HCT116 (cell line): ENCODE measurements around the gene WNT11. TPM values are rescaled to one million over a fixed set of nuclear protein-coding genes. Genes with fewer than 3 reads are reported as not detected.
A peak's percentile ranks its signal among the peaks of the same experiment; 100 is the strongest.

Source experiments
- ATAC-seq: fragments of 200-7000 bp; cut with Tn5 transposase; 2 replicates; pipeline ENCODE4 v1.9.1; 2020; ENCODE audit warnings: mild to moderate bottlenecking, moderate library complexity
- BruUV-seq: library from RNA; stranded (reverse); fragments of 400-500 nt; replicated peaks from 2 replicates; lab custom pipeline; 2021; lab: Mats Ljungman, UMichigan
- CTCF ChIA-PET: fragments of 300-600 bp; sonication (Branson Sonifier 250); formaldehyde crosslinking; loops from one replicate; lab custom pipeline; 2021; ENCODE audit warnings: antibody characterized with exemption; lab: Charles Lee
- POLR2A ChIA-PET: fragments of 300-600, 350-600 bp; sonication (Branson Sonifier 250); formaldehyde crosslinking; loops from one replicate; lab custom pipeline; 2021; ENCODE audit warnings: antibody characterized with exemption; lab: Charles Lee
- RAD21 ChIA-PET, 2 experiments: fragments of 300-600 bp; sonication (Branson Sonifier 250); formaldehyde crosslinking; loops; one replicate each; lab custom pipeline; 2023; ENCODE audit warnings: low total read pairs in 2 of 2; ENCODE audit not compliant: uncharacterized antibody in 2 of 2, unreplicated experiment in 2 of 2, low non-redundant PET in 1 of 2; lab: Charles Lee
- DNase-seq: peaks from one replicate; pipeline ENCODE4 v3.0.0-alpha.2; 2010; ENCODE audit warnings: low read depth, low spot score
- H2AFZ ChIP-seq: fragments of 200-600 bp; shearing (Covaris generic), sonication (generic); 2 replicates; pipeline ENCODE4 v1.6.1; 2017; ENCODE audit warnings: low read depth, mixed run types, mixed read lengths, antibody characterized with exemption, low read length; ENCODE audit not compliant: poor library complexity, severe bottlenecking
- H3K27ac ChIP-seq: 2 replicates; pipeline ENCODE4 v1.5.1; 2012; ENCODE audit warnings: low read depth, low read length
- H3K27me3 ChIP-seq: fragments of 200-600 bp; sonication (generic); 2 replicates; pipeline ENCODE4 v1.6.1; 2016; ENCODE audit warnings: mixed run types, low read length, mixed read lengths; ENCODE audit not compliant: insufficient read depth
- H3K36me3 ChIP-seq, 2 experiments: fragments of 200-500 bp in 1 of 2; fragments of 200-600 bp in 1 of 2; sonication (Bioruptor generic) in 1 of 2; sonication (generic) in 1 of 2; 2 replicates each; pipeline versions ENCODE4 v1.5.1 to v1.6.1; 2014 to 2016; ENCODE audit warnings: low read length in 2 of 2, inconsistent platforms in 1 of 2, mixed read lengths in 1 of 2, mixed run types in 1 of 2; ENCODE audit not compliant: insufficient read depth in 2 of 2, control insufficient read depth in 1 of 2
- H3K4me1 ChIP-seq, 2 experiments: fragments of 200-600 bp in 1 of 2; sonication (generic) in 1 of 2; 2 replicates each; pipeline versions ENCODE4 v1.5.1 to v1.6.1; 2012 to 2017; ENCODE audit warnings: low read length in 2 of 2, inconsistent platforms in 1 of 2, mild to moderate bottlenecking in 1 of 2, mixed read lengths in 1 of 2, mixed run types in 1 of 2, moderate library complexity in 1 of 2; ENCODE audit not compliant: insufficient read depth in 2 of 2, control insufficient read depth in 1 of 2
- H3K4me2 ChIP-seq: fragments of 200-600 bp; sonication (generic); 2 replicates; pipeline ENCODE4 v1.6.1; 2017; ENCODE audit warnings: mixed run types, low read length, mixed read lengths
- H3K4me3 ChIP-seq, 2 experiments: fragments of 200-600 bp in 1 of 2; sonication (generic) in 1 of 2; replicated peaks in 1 of 2; 2 replicates each; pipeline ENCODE4 v1.5.1; 2011 to 2016; ENCODE audit warnings: low read length in 2 of 2, control low read depth in 1 of 2, low read depth in 1 of 2, mild to moderate bottlenecking in 1 of 2, mixed read lengths in 1 of 2, mixed run types in 1 of 2
- H3K79me2 ChIP-seq: fragments of 200-600 bp; sonication (generic); 2 replicates; pipeline ENCODE4 v1.6.1; 2017; ENCODE audit warnings: mild to moderate bottlenecking, mixed run types, low read length, moderate library complexity, mixed read lengths; ENCODE audit not compliant: insufficient read depth
- H3K9ac ChIP-seq: fragments of 200-600 bp; sonication (generic); 2 replicates; pipeline ENCODE4 v1.6.1; 2016; ENCODE audit warnings: low read length, mixed read lengths
- H3K9me2 ChIP-seq: fragments of 200-600 bp; sonication (generic), shearing (Covaris generic); 2 replicates; pipeline ENCODE4 v1.6.1; 2017; ENCODE audit warnings: mixed run types, mild to moderate bottlenecking, moderate library complexity; ENCODE audit not compliant: insufficient read depth
- H3K9me3 ChIP-seq, 2 experiments: fragments of 200-500 bp in 1 of 2; fragments of 200-600 bp in 1 of 2; sonication (Bioruptor generic) in 1 of 2; sonication (generic) in 1 of 2; 2 replicates each; pipeline ENCODE4 v1.6.1; 2014 to 2017; ENCODE audit warnings: low read length in 2 of 2, mixed read lengths in 2 of 2, inconsistent platforms in 1 of 2, low read depth in 1 of 2, mild to moderate bottlenecking in 1 of 2, mixed run types in 1 of 2, moderate library complexity in 1 of 2; ENCODE audit not compliant: control insufficient read depth in 1 of 2, insufficient read depth in 1 of 2
- H4K20me1 ChIP-seq: fragments of 200-600 bp; sonication (generic), shearing (Covaris generic); 2 replicates; pipeline ENCODE4 v1.6.1; 2017; ENCODE audit warnings: mixed run types, mild to moderate bottlenecking, moderate library complexity; ENCODE audit not compliant: insufficient read depth
- ATF3 ChIP-seq: IDR thresholded peaks from 2 replicates; pipeline ENCODE4 v1.6.1; 2012
- CTCF ChIP-seq, 3 experiments: fragments of 200-600 bp in 1 of 3; sonication (generic) in 1 of 3; IDR thresholded peaks in 2 of 3; conservative IDR thresholded peaks in 1 of 3; 2 replicates each; pipeline ENCODE4 v1.5.1; 2012 to 2017; ENCODE audit warnings: low read depth in 2 of 3, low read length in 2 of 3, antibody characterized with exemption in 1 of 3, borderline replicate concordance in 1 of 3, control low read depth in 1 of 3, mild to moderate bottlenecking in 1 of 3, mixed read lengths in 1 of 3, mixed run types in 1 of 3, moderate library complexity in 1 of 3; ENCODE audit not compliant: insufficient read depth in 1 of 3
- MAX ChIP-seq: IDR thresholded peaks from 2 replicates; pipeline ENCODE4 v1.6.1; 2012
- SRF ChIP-seq: IDR thresholded peaks from 2 replicates; pipeline ENCODE4 v1.6.1; 2012; ENCODE audit warnings: low read depth
- YY1 ChIP-seq: IDR thresholded peaks from 2 replicates; pipeline ENCODE4 v1.6.1; 2011; ENCODE audit warnings: low read length, low read depth, moderate library complexity, mild to moderate bottlenecking; ENCODE audit not compliant: insufficient replicate concordance; ENCODE audit errors: extremely low read depth
- ZBTB33 ChIP-seq: IDR thresholded peaks from 2 replicates; pipeline ENCODE4 v1.6.1; 2011; ENCODE audit warnings: mild to moderate bottlenecking, low read length, moderate library complexity; ENCODE audit not compliant: insufficient replicate concordance; ENCODE audit errors: extremely low read depth
- intact Hi-C: fragments of 100-400 bp; cut with micrococcal nuclease; formaldehyde crosslinking; loops from 2 replicates; pipeline ENCODE4 v1.10.0; 2022
- total RNA-seq: library from RNA; stranded (reverse); gene quantifications from one replicate; pipeline ENCODE4 v1.2.1, GENCODE V29; 2021; ENCODE audit not compliant: unreplicated experiment

WNT11 gene
- total RNA-seq, 1 experiment from 2014 or later: 1.9 TPM

GRCh38 chr11:76235233-76236091 lies 29.2 kb upstream of the WNT11 start:
- Histone ChIP-seq H2AFZ (peak overlapping the region; percentile 97), H3K9me3 (no peaks in the 10 kb centered on the region), H3K9ac (peak overlapping the region; percentile 66), H4K20me1 (no peaks in the 10 kb centered on the region), H3K4me2 (peak overlapping the region; percentile 100), H3K4me1 (peaks cover 22 to 55% of the 10 kb centered on the region in 2 experiments; a peak in 3 of 4 replicates), H3K4me3 (peak overlapping the region; percentile 50 to 72), H3K27me3 (no peaks in the 10 kb centered on the region), H3K9me2 (no peaks in the 10 kb centered on the region), H3K36me3 (no peaks in the 10 kb centered on the region), H3K79me2 (no peaks in the 10 kb centered on the region), H3K27ac (peak overlapping the region; percentile 58)
- ChIA-PET CTCF (interaction anchor here (1.2 to 2.0 kb wide), 2 partner anchors 13 to 28 kb away, joined by 4 read pairs; no protein-coding TSS in a partner anchor), POLR2A (no interaction called here), RAD21 (no interaction called here)
- TF ChIP-seq ATF3 (peak; percentile 94), SRF (no peak), CTCF (IDR thresholded peaks at IDR 0.05 in 2 of 3, conservative IDR thresholded peaks at IDR 0.05 in 1 of 3; ENCODE audit: borderline replicate concordance in 1 of 3, insufficient read depth in 1 of 3, low read depth in 2 of 3, low read length in 2 of 3) (no peak), MAX (peak; percentile 62; the same call in 1 of the 2 replicates), YY1 (peak; percentile 25), ZBTB33 (peak; percentile 61)
- intact Hi-C loops: loop anchor here (1.0 kb wide), 1 partner anchor 28 kb away; no protein-coding TSS in a partner anchor
- peak; percentile 73 for ATAC-seq
- DNase-seq: peak; percentile 79
- BruUV-seq: no TSS peak
